Measurements from ENCODE around the gene UBE2B.

DNA sequence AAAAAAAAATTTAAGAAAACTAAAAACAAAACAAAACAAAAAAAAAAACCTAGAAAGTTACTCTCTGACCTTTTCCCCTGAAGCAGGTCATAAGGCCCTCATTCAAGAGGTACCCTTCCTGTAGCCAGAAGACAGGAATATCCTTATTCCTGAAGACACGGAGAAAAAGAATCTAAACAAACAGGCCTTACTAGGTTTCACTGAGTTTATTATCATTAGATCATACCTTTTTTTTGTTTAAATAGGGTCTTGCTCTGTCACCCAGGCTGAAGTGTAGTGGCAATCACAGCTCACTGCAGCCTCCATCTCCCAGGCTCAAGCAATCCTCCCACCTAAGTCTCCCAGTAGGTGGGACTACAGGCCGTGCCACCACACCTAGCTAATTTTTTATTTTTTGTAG lies 52.0 kb downstream of the UBE2B start:
- no peak for TF ChIP-seq EZH2 (IDR thresholded peaks at IDR 0.05)
- no peak for TF ChIP-seq POLR2AphosphoS5 (IDR thresholded peaks at IDR 0.05; ENCODE audit: borderline replicate concordance, low read depth, low read length)

All from SK-N-MC (cell line).